Coronary artery (tissue), 2 donors: ENCODE data around the gene P2RY12.

Experiments
- DNase-seq: peaks from one replicate; pipeline ENCODE4 v3.0.0-alpha.2; 2017; ENCODE audit warnings: low spot score
- H3K27ac ChIP-seq, 2 donors: fragments of 200-600 bp; sonication (generic); one replicate each; pipeline ENCODE4 v1.5.1; 2016 to 2019
- H3K4me3 ChIP-seq: fragments of 200-600 bp; sonication (generic); 2 replicates; pipeline ENCODE4 v1.5.1; 2016; ENCODE audit warnings: mild to moderate bottlenecking, moderate library complexity
- CTCF ChIP-seq: fragments of 200-600 bp; sonication (generic); IDR thresholded peaks from one replicate; pipeline ENCODE4 v1.5.1; 2019; ENCODE audit warnings: antibody characterized with exemption

P2RY12 gene

GRCh38 chr3:151371526-151371925 is 13.0 kb downstream of the P2RY12 start:
- H3K27ac ChIP-seq, result no peak overlapping the region
- no peak for DNase-seq
- no peak for TF ChIP-seq CTCF
- H3K4me3 ChIP-seq, result no peak overlapping the region

GRCh38 chr3:151367448-151367847 is 17.1 kb downstream of the P2RY12 start:
- no peak overlapping the region for H3K4me3 ChIP-seq
- DNase-seq, result no peak
- TF ChIP-seq CTCF, result no peak
- no peak overlapping the region for H3K27ac ChIP-seq

- DNase-seq, result no peak
- no peak overlapping the region for H3K27ac ChIP-seq
- H3K4me3 ChIP-seq, result no peak overlapping the region
- TF ChIP-seq CTCF, result no peak
These were observed 17.6 kb downstream of the P2RY12 start for GRCh38 chr3:151366993-151367392.

GRCh38 chr3:151362751-151363174 is 21.8 kb downstream of the P2RY12 start:
- Histone ChIP-seq H3K4me3 (no peak overlapping the region), H3K27ac (no peak overlapping the region)
- no peak for TF ChIP-seq CTCF
- no peak for DNase-seq

GRCh38 chr3:151357463-151357850 is 27.1 kb downstream of the P2RY12 start:
- Histone ChIP-seq H3K4me3 (peak overlapping the region; percentile 41), H3K27ac (no peak overlapping the region)
- DNase-seq, result no peak
- no peak for TF ChIP-seq CTCF

DNA sequence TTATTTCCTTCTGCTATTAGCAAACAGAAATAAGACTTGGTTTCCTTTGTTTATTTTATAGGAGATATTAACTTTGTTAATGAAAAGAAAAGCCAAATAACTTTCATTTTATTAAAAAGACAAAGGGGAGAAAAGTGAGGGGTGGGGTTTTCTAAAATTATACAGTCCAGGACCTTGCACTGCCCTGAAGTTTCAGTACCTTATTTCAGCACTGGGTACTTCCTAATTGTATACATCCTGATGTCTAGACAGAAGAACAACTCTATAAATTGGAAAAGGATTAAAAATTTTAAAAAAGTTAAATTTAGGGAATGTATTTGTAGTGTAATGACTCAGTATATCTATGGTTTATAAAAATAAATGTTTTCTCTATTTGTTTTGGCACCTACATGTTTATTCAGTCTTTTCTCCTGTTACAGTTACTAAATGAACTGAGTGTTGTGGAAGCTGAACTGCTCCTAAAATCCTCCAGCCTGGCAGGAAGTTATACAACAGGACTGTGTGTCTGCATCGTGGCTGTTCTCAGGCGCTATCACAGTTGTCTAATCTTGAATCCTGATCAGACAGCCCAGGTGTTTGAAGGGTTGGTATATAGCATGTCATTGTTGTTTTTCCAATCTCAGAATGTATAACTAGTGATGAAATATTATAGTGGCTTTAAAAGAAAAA is 27.6 kb downstream of the P2RY12 start:
- TF ChIP-seq CTCF, result no peak
- Histone ChIP-seq H3K4me3 (peak overlapping the region; percentile 41), H3K27ac (no peak overlapping the region)
- DNase-seq, result no peak

DNA sequence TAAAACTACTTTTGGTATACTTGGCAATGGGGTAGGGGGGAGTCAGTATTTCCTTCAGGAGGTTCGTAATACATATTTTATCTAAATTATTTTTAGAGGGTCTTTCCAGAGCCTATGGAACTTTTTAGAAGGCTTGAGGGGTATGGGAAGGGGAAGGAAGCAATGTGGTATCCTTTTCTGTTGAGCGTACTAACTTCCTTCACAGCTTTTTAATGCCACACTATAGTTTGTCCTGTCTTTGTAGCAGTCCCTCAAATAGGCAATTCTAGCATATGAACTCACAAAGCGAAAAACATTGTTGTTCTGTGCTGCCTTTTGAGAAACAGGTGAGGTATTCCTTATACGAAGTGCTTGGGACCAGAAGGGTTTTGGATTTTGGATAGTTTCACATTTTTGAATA is 32.9 kb downstream of the P2RY12 start:
- no peak overlapping the region for H3K4me3 ChIP-seq
- no peak overlapping the region for H3K27ac ChIP-seq
- TF ChIP-seq CTCF, result no peak
- no peak for DNase-seq
